ENCODE measurements around the gene GLOD5. TPM values are rescaled to one million over a fixed set of nuclear protein-coding genes. Genes with fewer than 3 reads are reported as not detected.

The GLOD5 gene
- total RNA-seq, 1 donor from 2014 or later = not detected

GRCh38 chrX:48752498-48752897 lies 9.0 kb upstream of the GLOD5 start:
- intact Hi-C loops (cut with micrococcal nuclease) = no loop called here

- intact Hi-C loops (cut with micrococcal nuclease) = no loop called here
Observed at GRCh38 chrX:48753708-48754228, 7.8 kb upstream of the GLOD5 start.

GRCh38 chrX:48754238-48754637 lies 7.3 kb upstream of the GLOD5 start:
- intact Hi-C loops (cut with micrococcal nuclease) = no loop called here

- intact Hi-C loops (cut with micrococcal nuclease) = no loop called here
Observed at GRCh38 chrX:48769230-48769629, 7.7 kb downstream of the GLOD5 start.

- intact Hi-C loops (cut with micrococcal nuclease) = no loop called here
Observed at GRCh38 chrX:48770296-48770695, 8.7 kb downstream of the GLOD5 start.

- intact Hi-C loops (cut with micrococcal nuclease) = no loop called here
Observed at GRCh38 chrX:48772602-48773001, 11.1 kb downstream of the GLOD5 start.

GRCh38 chrX:48776818-48777439 lies 15.4 kb downstream of the GLOD5 start:
- intact Hi-C loops (cut with micrococcal nuclease) = no loop called here

- intact Hi-C loops (cut with micrococcal nuclease) = no loop called here
Observed at GRCh38 chrX:48779399-48779798, 17.9 kb downstream of the GLOD5 start.

GRCh38 chrX:48781705-48782104 lies 20.2 kb downstream of the GLOD5 start:
- intact Hi-C loops (cut with micrococcal nuclease) = no loop called here

GRCh38 chrX:48782216-48782615 lies 20.7 kb downstream of the GLOD5 start:
- intact Hi-C loops (cut with micrococcal nuclease) = no loop called here

GRCh38 chrX:48782795-48783194 lies 21.2 kb downstream of the GLOD5 start:
- intact Hi-C loops (cut with micrococcal nuclease) = no loop called here

GRCh38 chrX:48784726-48785125 lies 23.2 kb downstream of the GLOD5 start:
- intact Hi-C loops (cut with micrococcal nuclease) = loop anchor here (5.0 kb wide), 1 partner anchor 47 kb away; no protein-coding TSS in a partner anchor

- intact Hi-C loops (cut with micrococcal nuclease) = loop anchor here (5.0 kb wide), 1 partner anchor 48 kb away; no protein-coding TSS in a partner anchor
Observed at GRCh38 chrX:48785186-48785539, 23.6 kb downstream of the GLOD5 start.

GRCh38 chrX:48785540-48786214 lies 24.1 kb downstream of the GLOD5 start:
- intact Hi-C loops (cut with micrococcal nuclease) = loop anchor here (5.0 kb wide), 1 partner anchor 48 kb away; no protein-coding TSS in a partner anchor

- intact Hi-C loops (cut with micrococcal nuclease) = loop anchor here (5.0 kb wide), 1 partner anchor 49 kb away; no protein-coding TSS in a partner anchor
Observed at GRCh38 chrX:48786341-48786800, 24.8 kb downstream of the GLOD5 start, which contains the start of gene GATA1. Gene GATA1 (plus strand): TSS chrX:48786590. CDS start chrX:48791110, 4,520 bp downstream.

GRCh38 chrX:48786825-48787504 lies 25.4 kb downstream of the GLOD5 start:
- intact Hi-C loops (cut with micrococcal nuclease) = loop anchor here (5.0 kb wide), 1 partner anchor 50 kb away; no protein-coding TSS in a partner anchor

GRCh38 chrX:48787505-48788443 lies 26.2 kb downstream of the GLOD5 start:
- intact Hi-C loops (cut with micrococcal nuclease) = loop anchor here (5.0 kb wide), 1 partner anchor 50 kb away; no protein-coding TSS in a partner anchor

- intact Hi-C loops (cut with micrococcal nuclease) = loop anchor here (5.0 kb wide), 1 partner anchor 52 kb away; no protein-coding TSS in a partner anchor
Observed at GRCh38 chrX:48789366-48790220, 28.0 kb downstream of the GLOD5 start.

- intact Hi-C loops (cut with micrococcal nuclease) = no loop called here
Observed at GRCh38 chrX:48790477-48790876, 28.9 kb downstream of the GLOD5 start.
